Activated CD8-positive, alpha-beta T cell treated with anti-CD3 and anti-CD28 coated beads for 36 hours (primary cell): ENCODE data around the gene MICB. TPM values are rescaled to one million over a fixed set of nuclear protein-coding genes. Genes with fewer than 3 reads are reported as not detected.

Source experiments
- ATAC-seq: fragments of 200-7000 bp; cut with Tn5 transposase; one replicate; pipeline ENCODE4 v1.10.0; 2021; ENCODE audit warnings: mild to moderate bottlenecking, moderate library complexity
- CTCF ChIA-PET: fragments of 350-600 bp; sonication (Branson Sonifier 250); formaldehyde crosslinking; loops from one replicate; lab custom pipeline; 2021; ENCODE audit warnings: antibody characterized with exemption; lab: Charles Lee
- POLR2A ChIA-PET: fragments of 350-600 bp; sonication (Branson Sonifier 250); formaldehyde crosslinking; loops from one replicate; lab custom pipeline; 2021; ENCODE audit warnings: antibody characterized with exemption; lab: Charles Lee
- DNase-seq: peaks from one replicate; pipeline ENCODE4 v3.0.0-alpha.2; 2020
- H3K27ac Mint-ChIP-seq: one replicate; pipeline ENCODE4 v1.8.0; 2021; ENCODE audit warnings: mild to moderate bottlenecking, mixed read lengths
- H3K27me3 Mint-ChIP-seq: one replicate; pipeline ENCODE4 v1.8.0; 2021; ENCODE audit warnings: mixed read lengths
- H3K36me3 Mint-ChIP-seq: one replicate; pipeline ENCODE4 v1.8.0; 2021; ENCODE audit warnings: low read depth, mixed read lengths
- H3K4me1 Mint-ChIP-seq: one replicate; pipeline ENCODE4 v1.8.0; 2021; ENCODE audit warnings: low read depth, mixed read lengths
- H3K4me3 Mint-ChIP-seq: one replicate; pipeline ENCODE4 v1.8.0; 2021; ENCODE audit warnings: mild to moderate bottlenecking, moderate library complexity, mixed read lengths
- H3K9me3 Mint-ChIP-seq: one replicate; pipeline ENCODE4 v1.8.0; 2021; ENCODE audit warnings: mixed read lengths
- CTCF ChIP-seq: fragments of 200-600 bp; IDR thresholded peaks from one replicate; pipeline ENCODE4 v1.8.0; 2022; ENCODE audit warnings: antibody characterized with exemption, mild to moderate bottlenecking
- intact Hi-C: fragments of 100-400 bp; cut with micrococcal nuclease; formaldehyde crosslinking; loops from one replicate; pipeline ENCODE4 v1.10.0; 2022
- total RNA-seq, 2 experiments: library from RNA; stranded (reverse); gene quantifications; one replicate each; pipeline ENCODE4 v1.2.3, GENCODE V29; 2021

MICB gene
- total RNA-seq, 2 experiments from 2014 or later, result 17.0 to 17.7 TPM

GRCh38 chr6:31541658-31542521, 43.9 kb downstream of the MICB start, which contains the start of gene DDX39B:
Gene DDX39B (minus strand): TSS chr6:31542003. CDS start chr6:31540532, 1,471 bp downstream.
- ChIA-PET CTCF (interaction anchor here (1.0 to 56.2 kb wide), 10 partner anchors 9 to 142 kb away, joined by 5 to 2542 read pairs (median 6); partner anchors contain the start of genes LST1, LTB, NCR3 and TNF), POLR2A (interaction anchor here (0.6 to 6.0 kb wide), 51 partner anchors 10 to 1311 kb away, joined by 3 to 97 read pairs (median 4); partner anchors contain the start of genes AIF1, C6orf47, CSNK2B and DXO)
- H3K4me1 Mint-ChIP-seq, result peaks cover 43% of the 10 kb centered on the region
- DNase-seq, result peak; percentile 95
- no peaks in the 10 kb centered on the region for H3K27me3 Mint-ChIP-seq
- H3K27ac Mint-ChIP-seq, result peak within 1 kb of the TSS; percentile 95
- peak; percentile 79 for ATAC-seq
- intact Hi-C loops, result loop anchor here (2.0 to 10.0 kb wide), 3 partner anchors 49 to 193 kb away; partner anchors contain the start of genes C6orf47, CLIC1, CSNK2B and GPANK1
- H3K4me3 Mint-ChIP-seq, result peak within 1 kb of the TSS; percentile 81
- H3K9me3 Mint-ChIP-seq, result no peaks in the 10 kb centered on the region
- H3K36me3 Mint-ChIP-seq, result peaks cover 40% of the 10 kb centered on the region
- no peak for TF ChIP-seq CTCF

- Mint-ChIP-seq H3K9me3 (no peaks in the 10 kb centered on the region), H3K27me3 (no peaks in the 10 kb centered on the region), H3K4me3 (peak overlapping the region; percentile 81), H3K36me3 (peaks cover 31% of the 10 kb centered on the region), H3K27ac (no peak overlapping the region), H3K4me1 (peaks cover 41% of the 10 kb centered on the region)
- intact Hi-C loops, result loop anchor here (10.0 kb wide), 2 partner anchors 121 to 191 kb away; partner anchors contain the start of genes C6orf47, CLIC1, CSNK2B and GPANK1
- ChIA-PET CTCF (interaction anchor here (1.0 to 56.2 kb wide), 5 partner anchors 7 to 51 kb away, joined by 3 to 2542 read pairs (median 8); partner anchors contain the start of genes LST1, LTB, NCR3 and TNF), POLR2A (interaction anchor here (0.6 to 6.0 kb wide), 6 partner anchors 9 to 121 kb away, joined by 3 to 97 read pairs (median 4); partner anchors contain the start of genes GPANK1, LTB and TNF)
- no peak for TF ChIP-seq CTCF
- DNase-seq, result no peak
- no peak for ATAC-seq
Measured at GRCh38 chr6:31543639-31544038, 45.7 kb downstream of the MICB start.

GRCh38 chr6:31544676-31545075, 46.7 kb downstream of the MICB start:
- intact Hi-C loops, result loop anchor here (5.0 to 10.0 kb wide), 3 partner anchors 38 to 190 kb away; partner anchors contain the start of genes C6orf47, CLIC1, CSNK2B and GPANK1
- DNase-seq (no peak), ATAC-seq (no peak)
- no peaks in the 10 kb centered on the region for H3K27me3 Mint-ChIP-seq
- peaks cover 37% of the 10 kb centered on the region for H3K4me1 Mint-ChIP-seq
- no peak for TF ChIP-seq CTCF
- H3K4me3 Mint-ChIP-seq, result no peak overlapping the region
- H3K9me3 Mint-ChIP-seq, result no peaks in the 10 kb centered on the region
- ChIA-PET POLR2A (interaction anchor here (1.1 to 5.0 kb wide), 3 partner anchors 31 to 53 kb away, joined by 5 to 57 read pairs (median 32); partner anchors contain the start of genes NCR3 and TNF), CTCF (interaction anchor here (1.0 to 56.2 kb wide), 3 partner anchors 47 to 145 kb away, joined by 3 to 2542 read pairs (median 8); partner anchors contain the start of genes LST1, LTB, NCR3 and TNF)
- no peak overlapping the region for H3K27ac Mint-ChIP-seq
- H3K36me3 Mint-ChIP-seq, result peaks cover 30% of the 10 kb centered on the region

- no peak overlapping the region for H3K27ac Mint-ChIP-seq
- peaks cover 24% of the 10 kb centered on the region for H3K36me3 Mint-ChIP-seq
- peaks cover 35% of the 10 kb centered on the region for H3K4me1 Mint-ChIP-seq
- ATAC-seq (no peak), DNase-seq (no peak)
- H3K27me3 Mint-ChIP-seq, result no peaks in the 10 kb centered on the region
- H3K9me3 Mint-ChIP-seq, result no peaks in the 10 kb centered on the region
- POLR2A ChIA-PET, result interaction anchor here (1.1 to 5.0 kb wide), 5 partner anchors 31 to 78 kb away, joined by 3 to 57 read pairs (median 8); partner anchors contain the start of genes LTB, NCR3 and TNF
- intact Hi-C loops, result loop anchor here (5.0 to 10.0 kb wide), 3 partner anchors 37 to 190 kb away; partner anchors contain the start of genes C6orf47, CLIC1, CSNK2B and GPANK1
- CTCF ChIA-PET, result interaction anchor here (0.9 to 56.2 kb wide), 5 partner anchors 14 to 112 kb away, joined by 3 to 2542 read pairs (median 7); partner anchors contain the start of genes LST1, LTB, MICB and NCR3
- H3K4me3 Mint-ChIP-seq, result no peak overlapping the region
- TF ChIP-seq CTCF, result no peak
Measured at GRCh38 chr6:31545291-31545690, 47.3 kb downstream of the MICB start.
